PC-3 (cell line): ENCODE data around the gene NADK.

Source experiments
- CTCF ChIP-seq: fragments of 300-600 bp; sonication (generic); conservative IDR thresholded peaks from 2 replicates; pipeline ENCODE4 v1.5.1; 2017; ENCODE audit warnings: antibody characterized with exemption, low read depth, mild to moderate bottlenecking, low read length
- EZH2phosphoT487 ChIP-seq: fragments of 300-600 bp; sonication (generic); IDR thresholded peaks from 2 replicates; pipeline ENCODE4 v1.6.1; 2018; ENCODE audit warnings: mild to moderate bottlenecking, antibody characterized with exemption, low read length, borderline replicate concordance

DNA sequence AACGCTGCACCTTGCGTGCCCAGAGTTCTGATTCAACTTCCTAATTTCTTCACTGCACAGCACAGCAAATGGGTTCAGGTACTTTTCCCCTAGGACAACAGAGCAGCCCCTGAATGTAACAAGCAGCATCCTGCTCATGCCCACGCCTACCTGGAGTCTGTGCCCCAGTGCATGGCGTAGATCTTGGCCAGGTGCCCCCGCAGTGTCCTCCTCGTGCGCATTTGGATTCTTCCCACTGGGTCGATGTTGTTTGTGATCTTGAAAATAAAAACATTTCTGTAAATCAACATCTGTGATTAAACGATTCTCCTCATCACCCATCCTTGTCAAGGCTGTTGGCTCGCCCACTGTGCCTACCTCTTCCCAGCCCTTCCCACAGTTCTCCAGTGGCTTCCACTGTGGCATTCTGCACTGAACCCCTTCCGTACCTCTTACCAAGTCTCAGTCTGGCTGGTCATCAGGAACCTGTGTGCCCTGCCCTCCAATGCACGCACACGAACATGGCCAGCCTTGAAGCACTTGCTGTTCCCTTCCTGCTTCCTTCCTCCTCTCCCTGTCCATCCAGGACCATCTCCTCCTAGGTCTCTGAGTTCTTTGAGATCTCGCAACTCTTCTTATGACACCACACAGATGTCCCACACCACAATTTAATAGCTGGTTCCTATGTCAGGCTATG is 37.5 kb upstream of the NADK start:
- TF ChIP-seq CTCF (no peak), EZH2phosphoT487 (no peak)
